ENCODE measurements around the gene PFDN1. TPM values are rescaled to one million over a fixed set of nuclear protein-coding genes. Genes with fewer than 3 reads are reported as not detected.

PFDN1 gene
- polyA plus RNA-seq, 1 donor from 2014 or later = 147 TPM

- Histone ChIP-seq H3K27ac (ENCODE audit: low read length) (no peak overlapping the region), H3K4me2 (ENCODE audit: low read length) (peak overlapping the region; percentile 23), H3K36me3 (ENCODE audit: insufficient read depth, low read length) (no peaks in the 10 kb centered on the region), H2AFZ (ENCODE audit: low read depth, low read length) (no peak overlapping the region), H3K4me3 (ENCODE audit: low read length) (peak overlapping the region; percentile 92), H4K20me1 (ENCODE audit: insufficient read depth) (no peaks in the 10 kb centered on the region), H3K9me2 (ENCODE audit: insufficient read depth, low read length) (no peaks in the 10 kb centered on the region), H3K79me2 (replicated peaks; ENCODE audit: insufficient read depth, low read length) (no peaks in the 10 kb centered on the region), H3K9ac (ENCODE audit: low read length) (no peak overlapping the region), H3K27me3 (ENCODE audit: insufficient read depth, low read depth, low read length) (no peaks in the 10 kb centered on the region), H3F3A (ENCODE audit: insufficient read depth, low read length, poor library complexity, severe bottlenecking) (no peaks in the 10 kb centered on the region), H3K9me3 (ENCODE audit: low read length) (no peaks in the 10 kb centered on the region)
- TF ChIP-seq REST (IDR thresholded peaks at IDR 0.05; ENCODE audit: borderline replicate concordance) = no peak
- TF ChIP-seq RAD21 (conservative IDR thresholded peaks at IDR 0.05) = no peak
- no peak for TF ChIP-seq POLR2AphosphoS5 (IDR thresholded peaks at IDR 0.05)
Measured at GRCh38 chr5:140347360-140347759, 44.5 kb upstream of the PFDN1 start.

- Histone ChIP-seq H3K9ac (ENCODE audit: low read length) (peak within 1 kb of the TSS; percentile 63), H4K20me1 (ENCODE audit: insufficient read depth) (no peaks in the 10 kb centered on the region), H3K36me3 (ENCODE audit: insufficient read depth, low read length) (no peaks in the 10 kb centered on the region), H3K9me3 (ENCODE audit: low read length) (no peaks in the 10 kb centered on the region), H3K27ac (ENCODE audit: low read length) (no peak within 1 kb of the TSS), H3K9me2 (ENCODE audit: insufficient read depth, low read length) (no peaks in the 10 kb centered on the region), H3K4me3 (ENCODE audit: low read length) (peak within 1 kb of the TSS; percentile 92), H3K4me2 (ENCODE audit: low read length) (peak within 1 kb of the TSS; percentile 35), H3K79me2 (replicated peaks; ENCODE audit: insufficient read depth, low read length) (no peaks in the 10 kb centered on the region), H3K27me3 (ENCODE audit: insufficient read depth, low read depth, low read length) (no peaks in the 10 kb centered on the region), H2AFZ (ENCODE audit: low read depth, low read length) (peak within 1 kb of the TSS; percentile 73), H3F3A (ENCODE audit: insufficient read depth, low read length, poor library complexity, severe bottlenecking) (no peaks in the 10 kb centered on the region)
- TF ChIP-seq CTCF (IDR thresholded peaks at IDR 0.05; ENCODE audit: poor library complexity, severe bottlenecking) = peak; percentile 61
- no peak for TF ChIP-seq POLR2AphosphoS5 (IDR thresholded peaks at IDR 0.05)
- peak; percentile 34 for TF ChIP-seq MXI1 (conservative IDR thresholded peaks at IDR 0.05; ENCODE audit: poor library complexity, severe bottlenecking)
- peak; percentile 36 for TF ChIP-seq SMC3 (conservative IDR thresholded peaks at IDR 0.05; ENCODE audit: poor library complexity)
- TF ChIP-seq EZH2 (IDR thresholded peaks at IDR 0.05; ENCODE audit: borderline replicate concordance, insufficient read depth, low read length, poor library complexity, severe bottlenecking) = no peak
- TF ChIP-seq TAF1 (IDR thresholded peaks at IDR 0.05; ENCODE audit: low read depth) = no peak
- no peak for TF ChIP-seq REST (IDR thresholded peaks at IDR 0.05; ENCODE audit: borderline replicate concordance)
- no peak for TF ChIP-seq EP300 (conservative IDR thresholded peaks at IDR 0.05; ENCODE audit: poor library complexity, severe bottlenecking)
- no peak for TF ChIP-seq RAD21 (conservative IDR thresholded peaks at IDR 0.05)
Measured at GRCh38 chr5:140346348-140347221, 43.7 kb upstream of the PFDN1 start, which contains the start of gene HBEGF. Gene HBEGF, minus strand, starts transcription at chr5:140346603. Its CDS starts 275 bp downstream, at chr5:140346328.
